ENCODE measurements around the gene C4BPA.

Gene C4BPA

DNA sequence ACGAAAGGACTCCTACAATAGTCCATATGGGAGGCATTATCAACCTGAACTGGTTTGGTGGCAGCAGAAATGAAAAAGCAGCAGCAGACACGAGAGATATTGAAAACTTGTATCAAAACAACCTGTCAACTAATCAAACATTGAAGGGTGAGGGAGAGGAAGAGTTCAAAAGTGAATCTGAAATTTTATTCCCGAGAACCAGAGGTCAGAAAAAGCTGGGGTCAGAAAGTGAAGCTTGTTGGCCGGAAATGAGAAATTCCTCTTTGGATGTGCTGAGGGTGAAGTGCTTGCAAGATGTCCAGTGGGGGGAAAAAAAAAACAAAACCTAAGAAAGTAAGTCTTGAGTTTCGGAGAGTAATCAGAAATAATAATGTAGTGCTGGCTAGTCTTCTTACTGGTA lies 1.9 kb upstream of the C4BPA start (continued):
- TF ChIP-seq, protein P1, sequence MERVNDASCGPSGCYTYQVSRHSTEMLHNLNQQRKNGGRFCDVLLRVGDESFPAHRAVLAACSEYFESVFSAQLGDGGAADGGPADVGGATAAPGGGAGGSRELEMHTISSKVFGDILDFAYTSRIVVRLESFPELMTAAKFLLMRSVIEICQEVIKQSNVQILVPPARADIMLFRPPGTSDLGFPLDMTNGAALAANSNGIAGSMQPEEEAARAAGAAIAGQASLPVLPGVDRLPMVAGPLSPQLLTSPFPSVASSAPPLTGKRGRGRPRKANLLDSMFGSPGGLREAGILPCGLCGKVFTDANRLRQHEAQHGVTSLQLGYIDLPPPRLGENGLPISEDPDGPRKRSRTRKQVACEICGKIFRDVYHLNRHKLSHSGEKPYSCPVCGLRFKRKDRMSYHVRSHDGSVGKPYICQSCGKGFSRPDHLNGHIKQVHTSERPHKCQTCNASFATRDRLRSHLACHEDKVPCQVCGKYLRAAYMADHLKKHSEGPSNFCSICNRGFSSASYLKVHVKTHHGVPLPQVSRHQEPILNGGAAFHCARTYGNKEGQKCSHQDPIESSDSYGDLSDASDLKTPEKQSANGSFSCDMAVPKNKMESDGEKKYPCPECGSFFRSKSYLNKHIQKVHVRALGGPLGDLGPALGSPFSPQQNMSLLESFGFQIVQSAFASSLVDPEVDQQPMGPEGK (CRISPR knock-in tag; IDR thresholded peaks at IDR 0.05; ENCODE audit: borderline replicate concordance) = no peak
- no peak for TF ChIP-seq ZNF70 (CRISPR knock-in tag; IDR thresholded peaks at IDR 0.05)
- no peak for TF ChIP-seq ZFP30 (CRISPR knock-in tag; IDR thresholded peaks at IDR 0.05)
- no peak for TF ChIP-seq ISL1 (CRISPR knock-in tag; IDR thresholded peaks at IDR 0.05)
- TF ChIP-seq ZC3H10 (CRISPR knock-in tag; IDR thresholded peaks at IDR 0.05) = no peak
- no peak for TF ChIP-seq ESRRG (CRISPR knock-in tag; IDR thresholded peaks at IDR 0.05)
- TF ChIP-seq BACH2 (CRISPR knock-in tag; IDR thresholded peaks at IDR 0.05; ENCODE audit: borderline replicate concordance) = no peak
- TF ChIP-seq ZFP3 (CRISPR knock-in tag; IDR thresholded peaks at IDR 0.05) = no peak
- no peak for TF ChIP-seq ZNF8 (CRISPR knock-in tag; IDR thresholded peaks at IDR 0.05)

- TF ChIP-seq TCF4 (CRISPR knock-in tag; IDR thresholded peaks at IDR 0.05; ENCODE audit: borderline replicate concordance) (no peak), OSR1 (CRISPR knock-in tag; IDR thresholded peaks at IDR 0.05) (no peak), SNAI2 (CRISPR knock-in tag; IDR thresholded peaks at IDR 0.05) (no peak), BACH2 (CRISPR knock-in tag; IDR thresholded peaks at IDR 0.05; ENCODE audit: borderline replicate concordance) (no peak), TSHZ2 (CRISPR knock-in tag; IDR thresholded peaks at IDR 0.05) (no peak), ESRRG (CRISPR knock-in tag; IDR thresholded peaks at IDR 0.05) (no peak), PPARA (CRISPR knock-in tag; IDR thresholded peaks at IDR 0.05; ENCODE audit: borderline replicate concordance) (no peak), ARNTL (CRISPR knock-in tag; IDR thresholded peaks at IDR 0.05; ENCODE audit: borderline replicate concordance, low read depth) (no peak), POU6F1 (CRISPR knock-in tag; IDR thresholded peaks at IDR 0.05; ENCODE audit: borderline replicate concordance, low read depth) (no peak), ZC3H10 (CRISPR knock-in tag; IDR thresholded peaks at IDR 0.05) (no peak), GLIS3 (CRISPR knock-in tag; IDR thresholded peaks at IDR 0.05) (no peak), ZFP30 (CRISPR knock-in tag; IDR thresholded peaks at IDR 0.05) (no peak), ZNF565 (CRISPR knock-in tag; conservative IDR thresholded peaks at IDR 0.05; ENCODE audit: low read depth) (no peak), ISL1 (CRISPR knock-in tag; IDR thresholded peaks at IDR 0.05) (no peak), CREB5 (CRISPR knock-in tag; IDR thresholded peaks at IDR 0.05; ENCODE audit: low read depth) (no peak), TOX (CRISPR knock-in tag; IDR thresholded peaks at IDR 0.05; ENCODE audit: borderline replicate concordance) (no peak), ZFP3 (CRISPR knock-in tag; IDR thresholded peaks at IDR 0.05) (no peak), CSDC2 (CRISPR knock-in tag; IDR thresholded peaks at IDR 0.05) (no peak)
- TF ChIP-seq, protein P2, sequence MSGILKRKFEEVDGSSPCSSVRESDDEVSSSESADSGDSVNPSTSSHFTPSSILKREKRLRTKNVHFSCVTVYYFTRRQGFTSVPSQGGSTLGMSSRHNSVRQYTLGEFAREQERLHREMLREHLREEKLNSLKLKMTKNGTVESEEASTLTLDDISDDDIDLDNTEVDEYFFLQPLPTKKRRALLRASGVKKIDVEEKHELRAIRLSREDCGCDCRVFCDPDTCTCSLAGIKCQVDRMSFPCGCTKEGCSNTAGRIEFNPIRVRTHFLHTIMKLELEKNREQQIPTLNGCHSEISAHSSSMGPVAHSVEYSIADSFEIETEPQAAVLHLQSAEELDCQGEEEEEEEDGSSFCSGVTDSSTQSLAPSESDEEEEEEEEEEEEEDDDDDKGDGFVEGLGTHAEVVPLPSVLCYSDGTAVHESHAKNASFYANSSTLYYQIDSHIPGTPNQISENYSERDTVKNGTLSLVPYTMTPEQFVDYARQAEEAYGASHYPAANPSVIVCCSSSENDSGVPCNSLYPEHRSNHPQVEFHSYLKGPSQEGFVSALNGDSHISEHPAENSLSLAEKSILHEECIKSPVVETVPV (CRISPR knock-in tag; IDR thresholded peaks at IDR 0.05) = no peak
- TF ChIP-seq, protein P1 (CRISPR knock-in tag; IDR thresholded peaks at IDR 0.05; ENCODE audit: borderline replicate concordance) = no peak
- no peak for ATAC-seq
Observed at GRCh38 chr1:207102659-207103058, 1.4 kb upstream of the C4BPA start.
